ENCODE results near the gene PEX6.

The PEX6 gene

GRCh38 chr6:42923666-42924065 lies 55.3 kb downstream of the PEX6 start:
- Mint-ChIP-seq H3K4me1 (peaks cover 7% of the 10 kb centered on the region), H3K27ac (no peak overlapping the region), H3K9me3 (no peaks in the 10 kb centered on the region), H3K36me3 (ENCODE audit: low read depth) (no peaks in the 10 kb centered on the region), H3K4me3 (no peak overlapping the region), H3K27me3 (no peaks in the 10 kb centered on the region)
- no peak for ATAC-seq
- no peak for DNase-seq

GRCh38 chr6:42921801-42922200 lies 57.2 kb downstream of the PEX6 start:
- Mint-ChIP-seq H3K27ac (no peak overlapping the region), H3K27me3 (no peaks in the 10 kb centered on the region), H3K9me3 (no peaks in the 10 kb centered on the region), H3K4me3 (no peak overlapping the region), H3K36me3 (ENCODE audit: low read depth) (no peaks in the 10 kb centered on the region), H3K4me1 (peaks cover 2% of the 10 kb centered on the region)
- DNase-seq (no peak), ATAC-seq (no peak)

DNA sequence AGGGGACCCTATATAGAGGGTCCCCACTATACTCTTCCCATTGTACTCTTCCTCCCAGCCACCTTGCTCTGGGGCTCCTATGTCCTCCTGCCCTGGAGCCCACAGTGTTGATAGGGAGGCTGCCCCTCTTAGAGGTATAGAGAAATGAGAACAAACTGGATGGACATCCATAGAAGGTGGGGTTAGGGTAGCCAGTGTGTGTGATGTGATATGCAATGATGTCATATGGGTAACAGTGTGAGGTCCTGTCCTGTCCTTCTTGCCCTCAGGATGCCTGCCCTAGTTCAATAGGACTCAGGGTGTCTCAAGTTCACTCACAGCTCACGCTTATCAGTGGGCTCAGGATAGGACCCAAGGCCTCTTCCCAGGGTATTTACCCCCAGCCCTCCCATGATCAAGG lies 62.7 kb downstream of the PEX6 start:
- Mint-ChIP-seq H3K27me3 (peaks cover 14% of the 10 kb centered on the region), H3K9me3 (no peaks in the 10 kb centered on the region), H3K27ac (no peak overlapping the region), H3K4me3 (no peak overlapping the region), H3K36me3 (ENCODE audit: low read depth) (no peaks in the 10 kb centered on the region), H3K4me1 (peaks cover 1% of the 10 kb centered on the region)
- DNase-seq (no peak), ATAC-seq (no peak)

GRCh38 chr6:42915732-42916131 lies 63.2 kb downstream of the PEX6 start, which contains the start of gene PTCRA:
Gene PTCRA, plus strand, starts transcription at chr6:42916053. Its CDS starts 17 bp downstream, at chr6:42916070.
- peak; percentile 40 for ATAC-seq
- Mint-ChIP-seq H3K36me3 (ENCODE audit: low read depth) (no peaks in the 10 kb centered on the region), H3K27me3 (peaks cover 17% of the 10 kb centered on the region), H3K27ac (no peak within 1 kb of the TSS), H3K4me3 (no peak within 1 kb of the TSS), H3K4me1 (peaks cover 3% of the 10 kb centered on the region), H3K9me3 (no peaks in the 10 kb centered on the region)
- no peak for DNase-seq

GRCh38 chr6:42914546-42914945 lies 64.4 kb downstream of the PEX6 start:
- Mint-ChIP-seq H3K36me3 (ENCODE audit: low read depth) (no peaks in the 10 kb centered on the region), H3K4me1 (peaks cover 3% of the 10 kb centered on the region), H3K27me3 (peaks cover 17% of the 10 kb centered on the region), H3K4me3 (no peak overlapping the region), H3K27ac (no peak overlapping the region), H3K9me3 (no peaks in the 10 kb centered on the region)
- ATAC-seq (no peak), DNase-seq (no peak)

Measured in activated naive CD8-positive, alpha-beta T cell treated with anti-CD3 and anti-CD28 coated beads, Interleukin-2, amount 50 U/mL, for 24 hours (primary cell).